ENCODE results near the gene MICB. TPM values are rescaled to one million over a fixed set of nuclear protein-coding genes. Genes with fewer than 3 reads are reported as not detected.

MICB gene
- total and polyA plus RNA-seq, 9 of the 15 experiments (the other 6 are each of a cell fraction or from before 2014, with no cell fraction given): 13.3 to 34.5 (median 19.8) TPM

DNA sequence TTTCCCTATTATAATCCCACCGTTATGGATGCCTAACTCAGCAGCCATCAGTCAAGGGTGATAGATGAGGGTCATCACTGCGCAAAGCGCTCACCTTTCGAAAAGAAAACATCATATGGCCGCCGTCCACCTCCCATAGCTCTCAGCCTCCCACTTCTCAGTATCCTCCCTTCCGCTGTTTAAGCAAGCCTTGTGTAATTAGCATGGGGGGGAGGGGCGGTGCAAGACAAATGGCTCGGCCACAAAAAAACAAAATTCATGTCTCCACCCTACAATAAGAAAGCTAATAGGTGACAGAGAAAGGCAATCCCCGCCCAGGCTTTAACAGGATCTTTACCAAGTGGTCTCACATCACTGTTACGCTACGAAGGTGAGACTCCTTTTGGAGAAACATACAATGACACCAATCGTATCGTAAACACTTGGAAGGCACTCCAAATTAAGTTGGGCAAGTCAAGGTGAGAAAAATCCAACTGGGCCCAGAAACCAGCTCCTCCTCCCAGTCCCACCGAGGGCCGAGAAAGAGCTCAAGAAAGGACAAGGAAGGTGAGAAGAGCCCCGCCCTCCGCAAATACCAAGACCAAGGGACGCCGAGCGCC lies 43.2 kb downstream of the MICB start (continued):
- TF ChIP-seq MXD1 (CRISPR knock-in tag; IDR thresholded peaks at IDR 0.05; ENCODE audit: borderline replicate concordance, poor library complexity, severe bottlenecking) (peak; percentile 3), RAD51 (IDR thresholded peaks at IDR 0.05; ENCODE audit: borderline replicate concordance, low read depth) (no peak), FOXA3 (CRISPR knock-in tag; conservative IDR thresholded peaks at IDR 0.05 in 1 of 2, IDR thresholded peaks at IDR 0.05 in 1 of 2) (no peak; a peak in 1 of 4 replicates), PHB (CRISPR knock-in tag; IDR thresholded peaks at IDR 0.05) (no peak), KAT7 (CRISPR knock-in tag; IDR thresholded peaks at IDR 0.05; ENCODE audit: borderline replicate concordance) (peak; percentile 39; the same call in 1 of the 2 replicates), SAP30 (IDR thresholded peaks at IDR 0.05; ENCODE audit: borderline replicate concordance, insufficient read depth, low read depth, low read length, poor library complexity, severe bottlenecking) (peak; percentile 21), NFATC3 (IDR thresholded peaks at IDR 0.05) (no peak), ZNF143 (CRISPR knock-in tag; IDR thresholded peaks at IDR 0.05) (no peak), MCM5 (IDR thresholded peaks at IDR 0.05; ENCODE audit: low read depth) (no peak), HES1 (IDR thresholded peaks at IDR 0.05; ENCODE audit: low read depth) (no peak), ZNF696 (CRISPR knock-in tag; conservative IDR thresholded peaks at IDR 0.05) (0 out of 2 replicates have a peak, but pooled peaks have one; percentile 60), PRMT5 (CRISPR knock-in tag; IDR thresholded peaks at IDR 0.05) (no peak), SPI1 (IDR thresholded peaks at IDR 0.05; ENCODE audit: borderline replicate concordance, low read depth, low read length) (no peak), GABPB1 (CRISPR knock-in tag; IDR thresholded peaks at IDR 0.05) (no peak), CXXC5 (CRISPR knock-in tag; IDR thresholded peaks at IDR 0.05) (peak; percentile 9; the same call in 1 of the 2 replicates), ZNF197 (CRISPR knock-in tag; IDR thresholded peaks at IDR 0.05; ENCODE audit: low read depth) (no peak), KAT8 (IDR thresholded peaks at IDR 0.05; ENCODE audit: low read depth) (no peak), ZFP1 (CRISPR knock-in tag; IDR thresholded peaks at IDR 0.05) (no peak), NFE2L1 (tag; IDR thresholded peaks at IDR 0.05; ENCODE audit: borderline replicate concordance, low read depth) (no peak), EWSR1 (IDR thresholded peaks at IDR 0.05; ENCODE audit: borderline replicate concordance, low read depth, partially characterized antibody) (no peak), RBM15 (IDR thresholded peaks at IDR 0.05; ENCODE audit: insufficient read depth, low read length) (no peak), LEF1 (IDR thresholded peaks at IDR 0.05) (peak; percentile 10; the same call in 1 of the 2 replicates)
- TF ChIP-seq, protein P1, sequence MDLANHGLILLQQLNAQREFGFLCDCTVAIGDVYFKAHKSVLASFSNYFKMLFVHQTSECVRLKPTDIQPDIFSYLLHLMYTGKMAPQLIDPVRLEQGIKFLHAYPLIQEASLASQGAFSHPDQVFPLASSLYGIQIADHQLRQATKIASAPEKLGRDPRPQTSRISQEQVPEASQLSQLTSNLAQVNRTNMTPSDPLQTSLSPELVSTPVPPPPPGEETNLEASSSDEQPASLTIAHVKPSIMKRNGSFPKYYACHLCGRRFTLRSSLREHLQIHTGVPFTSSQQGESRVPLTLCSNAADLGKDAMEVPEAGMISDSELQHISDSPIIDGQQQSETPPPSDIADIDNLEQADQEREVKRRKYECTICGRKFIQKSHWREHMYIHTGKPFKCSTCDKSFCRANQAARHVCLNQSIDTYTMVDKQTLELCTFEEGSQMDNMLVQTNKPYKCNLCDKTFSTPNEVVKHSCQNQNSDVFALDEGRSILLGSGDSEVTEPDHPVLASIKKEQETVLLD (IDR thresholded peaks at IDR 0.05): no peak
- TF ChIP-seq, protein P2, sequence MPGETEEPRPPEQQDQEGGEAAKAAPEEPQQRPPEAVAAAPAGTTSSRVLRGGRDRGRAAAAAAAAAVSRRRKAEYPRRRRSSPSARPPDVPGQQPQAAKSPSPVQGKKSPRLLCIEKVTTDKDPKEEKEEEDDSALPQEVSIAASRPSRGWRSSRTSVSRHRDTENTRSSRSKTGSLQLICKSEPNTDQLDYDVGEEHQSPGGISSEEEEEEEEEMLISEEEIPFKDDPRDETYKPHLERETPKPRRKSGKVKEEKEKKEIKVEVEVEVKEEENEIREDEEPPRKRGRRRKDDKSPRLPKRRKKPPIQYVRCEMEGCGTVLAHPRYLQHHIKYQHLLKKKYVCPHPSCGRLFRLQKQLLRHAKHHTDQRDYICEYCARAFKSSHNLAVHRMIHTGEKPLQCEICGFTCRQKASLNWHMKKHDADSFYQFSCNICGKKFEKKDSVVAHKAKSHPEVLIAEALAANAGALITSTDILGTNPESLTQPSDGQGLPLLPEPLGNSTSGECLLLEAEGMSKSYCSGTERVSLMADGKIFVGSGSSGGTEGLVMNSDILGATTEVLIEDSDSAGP (CRISPR knock-in tag; IDR thresholded peaks at IDR 0.05): no peak

All from K562 (cell line).